Activated CD8-positive, alpha-beta T cell treated with anti-CD3 and anti-CD28 coated beads for 36 hours (primary cell): ENCODE results near the gene CLHC1. TPM values are rescaled to one million over a fixed set of nuclear protein-coding genes. Genes with fewer than 3 reads are reported as not detected.
"Not testable (repeated sequence)": the region's sequence is repeated elsewhere in the genome, so short reads cannot be mapped to it uniquely, and the experiment has no call there.

Experiments used
- ATAC-seq: fragments of 200-7000 bp; cut with Tn5 transposase; one replicate; pipeline ENCODE4 v1.10.0; 2021; ENCODE audit warnings: mild to moderate bottlenecking, moderate library complexity
- CTCF ChIA-PET: fragments of 350-600 bp; sonication (Branson Sonifier 250); formaldehyde crosslinking; loops from one replicate; lab custom pipeline; 2021; ENCODE audit warnings: antibody characterized with exemption; lab: Charles Lee
- POLR2A ChIA-PET: fragments of 350-600 bp; sonication (Branson Sonifier 250); formaldehyde crosslinking; loops from one replicate; lab custom pipeline; 2021; ENCODE audit warnings: antibody characterized with exemption; lab: Charles Lee
- DNase-seq: peaks from one replicate; pipeline ENCODE4 v3.0.0-alpha.2; 2020
- H3K27ac Mint-ChIP-seq: one replicate; pipeline ENCODE4 v1.8.0; 2021; ENCODE audit warnings: mild to moderate bottlenecking, mixed read lengths
- H3K27me3 Mint-ChIP-seq: one replicate; pipeline ENCODE4 v1.8.0; 2021; ENCODE audit warnings: mixed read lengths
- H3K36me3 Mint-ChIP-seq: one replicate; pipeline ENCODE4 v1.8.0; 2021; ENCODE audit warnings: low read depth, mixed read lengths
- H3K4me1 Mint-ChIP-seq: one replicate; pipeline ENCODE4 v1.8.0; 2021; ENCODE audit warnings: low read depth, mixed read lengths
- H3K4me3 Mint-ChIP-seq: one replicate; pipeline ENCODE4 v1.8.0; 2021; ENCODE audit warnings: mild to moderate bottlenecking, moderate library complexity, mixed read lengths
- H3K9me3 Mint-ChIP-seq: one replicate; pipeline ENCODE4 v1.8.0; 2021; ENCODE audit warnings: mixed read lengths
- intact Hi-C: fragments of 100-400 bp; cut with micrococcal nuclease; formaldehyde crosslinking; loops from one replicate; pipeline ENCODE4 v1.10.0; 2022
- total RNA-seq, 2 experiments: library from RNA; stranded (reverse); gene quantifications; one replicate each; pipeline ENCODE4 v1.2.3, GENCODE V29; 2021
- TF ChIP-seq, protein P1 (sequence below): fragments of 200-600 bp; IDR thresholded peaks from one replicate; pipeline ENCODE4 v1.8.0; 2022; ENCODE audit warnings: antibody characterized with exemption, mild to moderate bottlenecking

Gene CLHC1
- total RNA-seq, 2 experiments from 2014 or later, result 4.2 to 5.6 TPM

DNA sequence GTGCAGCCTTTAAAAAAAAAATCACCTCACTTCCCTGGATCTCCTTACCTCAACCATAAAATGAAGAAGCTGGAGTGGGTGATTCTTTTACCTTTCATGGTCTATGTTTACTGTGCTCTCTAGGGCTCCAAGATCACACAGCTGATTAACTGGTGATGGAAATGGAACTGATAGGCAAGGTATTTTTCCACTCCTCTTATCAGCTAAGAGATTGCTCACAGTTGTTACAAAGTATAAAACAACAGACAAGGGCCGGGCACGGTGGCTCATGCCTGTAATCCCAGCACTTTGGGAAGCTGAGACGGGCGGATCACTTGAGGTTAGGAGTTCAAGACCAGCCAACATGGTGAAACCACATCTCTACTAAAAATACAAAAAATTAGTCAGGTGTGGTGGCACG, 14.9 kb upstream of the CLHC1 start:
- no peaks in the 10 kb centered on the region for H3K4me1 Mint-ChIP-seq
- intact Hi-C loops, result no loop called here
- TF ChIP-seq, protein P1, sequence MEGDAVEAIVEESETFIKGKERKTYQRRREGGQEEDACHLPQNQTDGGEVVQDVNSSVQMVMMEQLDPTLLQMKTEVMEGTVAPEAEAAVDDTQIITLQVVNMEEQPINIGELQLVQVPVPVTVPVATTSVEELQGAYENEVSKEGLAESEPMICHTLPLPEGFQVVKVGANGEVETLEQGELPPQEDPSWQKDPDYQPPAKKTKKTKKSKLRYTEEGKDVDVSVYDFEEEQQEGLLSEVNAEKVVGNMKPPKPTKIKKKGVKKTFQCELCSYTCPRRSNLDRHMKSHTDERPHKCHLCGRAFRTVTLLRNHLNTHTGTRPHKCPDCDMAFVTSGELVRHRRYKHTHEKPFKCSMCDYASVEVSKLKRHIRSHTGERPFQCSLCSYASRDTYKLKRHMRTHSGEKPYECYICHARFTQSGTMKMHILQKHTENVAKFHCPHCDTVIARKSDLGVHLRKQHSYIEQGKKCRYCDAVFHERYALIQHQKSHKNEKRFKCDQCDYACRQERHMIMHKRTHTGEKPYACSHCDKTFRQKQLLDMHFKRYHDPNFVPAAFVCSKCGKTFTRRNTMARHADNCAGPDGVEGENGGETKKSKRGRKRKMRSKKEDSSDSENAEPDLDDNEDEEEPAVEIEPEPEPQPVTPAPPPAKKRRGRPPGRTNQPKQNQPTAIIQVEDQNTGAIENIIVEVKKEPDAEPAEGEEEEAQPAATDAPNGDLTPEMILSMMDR, result no peak
- ATAC-seq (no peak), DNase-seq (no peak)
- no peak overlapping the region for H3K27ac Mint-ChIP-seq
- H3K4me3 Mint-ChIP-seq, result no peak overlapping the region
- peaks cover 32% of the 10 kb centered on the region for H3K36me3 Mint-ChIP-seq
- CTCF ChIA-PET, result no interaction called here
- H3K27me3 Mint-ChIP-seq, result no peaks in the 10 kb centered on the region
- POLR2A ChIA-PET, result interaction anchor here (0.7 to 1.4 kb wide), 5 partner anchors 9 to 22 kb away, joined by 3 to 5 read pairs (median 3); partner anchors contain the start of genes CLHC1 and RPS27A
- H3K9me3 Mint-ChIP-seq, result no peaks in the 10 kb centered on the region

DNA sequence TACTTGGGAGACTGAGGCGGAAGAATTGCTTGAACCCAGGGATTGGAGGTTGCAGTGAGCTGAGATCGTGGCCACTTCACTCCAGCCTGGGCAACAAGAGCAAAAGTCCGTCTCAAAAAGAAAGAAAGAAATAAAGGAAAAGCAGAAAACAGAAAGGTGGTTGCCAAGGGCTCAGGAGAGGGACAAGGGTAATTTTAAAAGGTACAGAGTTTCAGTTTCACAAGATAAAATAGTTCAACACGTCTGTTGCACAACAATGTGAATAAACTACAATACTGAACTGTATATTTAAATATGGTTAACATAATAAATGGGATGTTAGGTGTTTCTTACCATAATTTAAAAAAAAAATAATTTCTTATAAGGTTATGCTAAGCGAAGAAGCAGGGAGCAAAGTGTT, 13.3 kb upstream of the CLHC1 start:
- ATAC-seq, result no peak
- H3K27me3 Mint-ChIP-seq, result no peaks in the 10 kb centered on the region
- DNase-seq, result no peak
- H3K9me3 Mint-ChIP-seq, result no peaks in the 10 kb centered on the region
- ChIA-PET POLR2A (interaction anchor here (0.7 kb wide), 1 partner anchor 27 kb away, joined by 3 read pairs; no protein-coding TSS in a partner anchor), CTCF (no interaction called here)
- intact Hi-C loops, result no loop called here
- TF ChIP-seq, protein P1, result no peak
- H3K4me3 Mint-ChIP-seq, result no peak overlapping the region
- no peaks in the 10 kb centered on the region for H3K4me1 Mint-ChIP-seq
- H3K36me3 Mint-ChIP-seq, result peaks cover 26% of the 10 kb centered on the region
- H3K27ac Mint-ChIP-seq, result no peak overlapping the region

DNA sequence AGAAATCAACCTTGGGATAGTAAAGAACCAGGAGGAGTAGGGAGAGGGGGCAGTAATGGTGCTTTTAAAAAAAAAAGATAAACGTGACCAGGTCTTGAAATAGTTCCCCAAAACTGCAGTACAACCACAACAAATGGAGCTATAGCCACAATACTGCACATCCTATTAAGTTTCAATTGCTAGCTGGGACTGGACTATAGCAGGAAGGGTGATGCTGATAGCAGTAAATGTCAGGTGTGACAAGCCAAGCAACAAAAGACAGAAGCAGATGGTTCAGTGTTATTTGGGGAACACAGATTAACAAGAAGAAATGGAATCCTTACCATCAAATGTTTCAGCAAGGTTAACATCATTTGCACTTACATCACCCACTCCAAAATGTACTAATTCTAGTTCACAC, 10.5 kb upstream of the CLHC1 start:
- intact Hi-C loops, result no loop called here
- DNase-seq, result no peak
- ChIA-PET CTCF (no interaction called here), POLR2A (no interaction called here)
- H3K4me1 Mint-ChIP-seq, result peaks cover 4% of the 10 kb centered on the region
- no peaks in the 10 kb centered on the region for H3K9me3 Mint-ChIP-seq
- TF ChIP-seq, protein P1, result no peak
- H3K36me3 Mint-ChIP-seq, result peaks cover 24% of the 10 kb centered on the region
- no peak for ATAC-seq
- H3K4me3 Mint-ChIP-seq, result no peak overlapping the region
- no peaks in the 10 kb centered on the region for H3K27me3 Mint-ChIP-seq
- no peak overlapping the region for H3K27ac Mint-ChIP-seq

DNA sequence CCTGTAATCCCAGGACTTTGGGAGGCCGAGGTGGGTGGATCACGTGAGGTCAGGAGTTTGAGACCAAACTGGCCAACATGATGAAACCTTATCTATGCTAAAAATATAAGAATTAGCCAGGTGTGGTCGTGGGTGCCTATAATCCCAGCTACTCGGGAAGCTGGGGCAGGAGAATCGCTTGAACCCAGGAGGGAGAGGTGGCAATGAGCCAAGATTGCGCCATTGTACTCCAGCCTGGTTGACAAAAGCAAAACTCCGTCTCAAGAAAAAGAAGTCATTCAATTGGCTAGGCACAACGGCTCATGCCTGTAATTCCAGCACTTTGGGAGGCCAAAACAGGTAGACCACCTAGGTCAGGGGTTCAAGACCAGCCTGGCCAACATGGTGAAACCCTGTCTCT, 9.5 kb upstream of the CLHC1 start:
- H3K27me3 Mint-ChIP-seq, H3K4me3 Mint-ChIP-seq, H3K27ac Mint-ChIP-seq, H3K4me1 Mint-ChIP-seq, intact Hi-C loops, POLR2A ChIA-PET, DNase-seq, H3K9me3 Mint-ChIP-seq, ATAC-seq: not testable (repeated sequence)
- peaks cover 21% of the 10 kb centered on the region for H3K36me3 Mint-ChIP-seq
- CTCF ChIA-PET, result interaction anchor here (0.7 kb wide), 1 partner anchor 243 kb away, joined by 3 read pairs; no protein-coding TSS in a partner anchor

DNA sequence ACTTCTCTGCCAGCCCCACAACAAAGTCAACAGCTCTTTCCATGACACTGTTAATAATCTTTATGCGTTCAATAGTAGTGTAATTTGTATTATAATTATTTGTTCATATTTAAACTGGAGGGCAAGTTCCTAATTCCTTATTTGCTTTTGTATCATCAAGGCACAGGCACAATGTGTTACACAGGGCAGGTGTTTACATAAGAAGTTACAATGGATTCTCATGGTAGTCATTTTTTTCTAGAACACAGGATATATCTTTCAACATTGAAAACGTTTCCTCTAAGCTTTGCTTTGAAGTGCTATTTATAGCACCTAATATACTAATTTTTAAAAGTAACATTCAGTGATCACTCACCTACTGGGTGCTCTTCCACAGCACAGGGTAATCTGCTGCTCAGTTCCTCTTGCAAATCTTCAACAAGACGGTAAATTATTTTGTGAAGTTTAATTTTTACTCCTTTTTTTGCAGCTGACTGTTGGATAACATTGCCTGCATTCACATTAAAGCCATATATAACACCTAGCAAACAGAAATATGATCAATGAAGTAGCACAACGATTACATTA, 7.6 kb upstream of the CLHC1 start:
- ATAC-seq (no peak), DNase-seq (no peak)
- CTCF ChIA-PET, result no interaction called here
- Mint-ChIP-seq H3K4me3 (no peak overlapping the region), H3K27me3 (no peaks in the 10 kb centered on the region), H3K9me3 (no peaks in the 10 kb centered on the region), H3K4me1 (peaks cover 20% of the 10 kb centered on the region), H3K27ac (no peak overlapping the region), H3K36me3 (peaks cover 34% of the 10 kb centered on the region)
- intact Hi-C loops, result no loop called here
- TF ChIP-seq, protein P1, result no peak
- POLR2A ChIA-PET, result no interaction called here
